Urothelium cell line (cell line): Measurements from ENCODE around the gene MEIOB.
"Not testable (repeated sequence)": the region's sequence is repeated elsewhere in the genome, so short reads cannot be mapped to it uniquely, and the experiment has no call there.

ENCODE experiments used
- DNase-seq: peaks from one replicate; pipeline ENCODE4 v3.0.0; 2011; ENCODE audit warnings: low spot score, mixed read lengths
- FAIRE-seq: peaks from 2 replicates; lab custom pipeline; 2011; peaks lifted over from hg19 to GRCh38; lab: Jason Lieb, UNC

MEIOB gene

GRCh38 chr16:1907226-1907860 is 35.4 kb upstream of the MEIOB start:
- no peak for FAIRE-seq
- no peak for DNase-seq

- FAIRE-seq (no peak), DNase-seq (no peak)
Measured at GRCh38 chr16:1906846-1907165, 34.8 kb upstream of the MEIOB start.

- FAIRE-seq = peak; percentile 17
- no peak for DNase-seq
Measured at GRCh38 chr16:1906055-1906845, 34.3 kb upstream of the MEIOB start.

- FAIRE-seq = no peak
- no peak for DNase-seq
Measured at GRCh38 chr16:1903845-1904840, 32.2 kb upstream of the MEIOB start.

GRCh38 chr16:1903220-1903574 is 31.2 kb upstream of the MEIOB start:
- DNase-seq = no peak
- no peak for FAIRE-seq

- DNase-seq (no peak), FAIRE-seq (no peak)
Measured at GRCh38 chr16:1902547-1903219, 30.7 kb upstream of the MEIOB start.

- no peak for FAIRE-seq
- DNase-seq = no peak
Measured at GRCh38 chr16:1900452-1900774, 28.4 kb upstream of the MEIOB start.

GRCh38 chr16:1899641-1900451 is 27.9 kb upstream of the MEIOB start:
- no peak for FAIRE-seq
- no peak for DNase-seq

- DNase-seq, FAIRE-seq: not testable (repeated sequence)
Measured at GRCh38 chr16:1897692-1898091, 25.7 kb upstream of the MEIOB start.

GRCh38 chr16:1895949-1896675 is 24.1 kb upstream of the MEIOB start:
- DNase-seq = no peak
- FAIRE-seq = no peak

GRCh38 chr16:1895068-1895467 is 23.1 kb upstream of the MEIOB start:
- no peak for DNase-seq
- FAIRE-seq = no peak

- DNase-seq (no peak), FAIRE-seq (no peak)
Measured at GRCh38 chr16:1890708-1891050, 18.7 kb upstream of the MEIOB start.

- FAIRE-seq = no peak
- DNase-seq = no peak
Measured at GRCh38 chr16:1890024-1890707, 18.2 kb upstream of the MEIOB start.

GRCh38 chr16:1887711-1888354 is 15.9 kb upstream of the MEIOB start:
- DNase-seq = no peak
- no peak for FAIRE-seq

- DNase-seq (no peak), FAIRE-seq (no peak)
Measured at GRCh38 chr16:1884889-1885288, 12.9 kb upstream of the MEIOB start.

- no peak for FAIRE-seq
- DNase-seq = no peak
Measured at GRCh38 chr16:1884155-1884760, 12.3 kb upstream of the MEIOB start.

- FAIRE-seq, DNase-seq: not testable (repeated sequence)
Measured at GRCh38 chr16:1881172-1881571, 9.2 kb upstream of the MEIOB start.

- DNase-seq (no peak), FAIRE-seq (no peak)
Measured at GRCh38 chr16:1879477-1879876, 7.5 kb upstream of the MEIOB start.
